Measurements from ENCODE around the gene GGT5.
"Not testable (repeated sequence)": the region's sequence is repeated elsewhere in the genome, so short reads cannot be mapped to it uniquely, and the experiment has no call there.

Gene GGT5

GRCh38 chr22:24231706-24232105 lies 13.2 kb downstream of the GGT5 start:
- DNase-seq = no peak

GRCh38 chr22:24230911-24231656 lies 13.8 kb downstream of the GGT5 start:
- peak; percentile 60 for DNase-seq

- no peak for DNase-seq
Observed at GRCh38 chr22:24225951-24226350, 18.9 kb downstream of the GGT5 start.

GRCh38 chr22:24225044-24225601 lies 19.8 kb downstream of the GGT5 start:
- no peak for DNase-seq

- DNase-seq = no peak
Observed at GRCh38 chr22:24224468-24224867, 20.4 kb downstream of the GGT5 start.

- no peak for DNase-seq
Observed at GRCh38 chr22:24219750-24220149, 25.1 kb downstream of the GGT5 start.

- DNase-seq = no peak
Observed at GRCh38 chr22:24217384-24217783, 27.5 kb downstream of the GGT5 start.

GRCh38 chr22:24216541-24217209 lies 28.2 kb downstream of the GGT5 start:
- DNase-seq = no peak

GRCh38 chr22:24214467-24215285 lies 30.2 kb downstream of the GGT5 start:
- DNase-seq = no peak

GRCh38 chr22:24213111-24213510 lies 31.8 kb downstream of the GGT5 start:
- not testable (repeated sequence) for DNase-seq

- DNase-seq = not testable (repeated sequence)
Observed at GRCh38 chr22:24211716-24212115, 33.2 kb downstream of the GGT5 start.

GRCh38 chr22:24210409-24210808 lies 34.5 kb downstream of the GGT5 start:
- not testable (repeated sequence) for DNase-seq

GRCh38 chr22:24209687-24210086 lies 35.2 kb downstream of the GGT5 start:
- no peak for DNase-seq

GRCh38 chr22:24209016-24209415 lies 35.9 kb downstream of the GGT5 start:
- no peak for DNase-seq

- DNase-seq = peak; percentile 10
Observed at GRCh38 chr22:24208012-24208749, 36.7 kb downstream of the GGT5 start.

GRCh38 chr22:24207264-24208011 lies 37.4 kb downstream of the GGT5 start:
- DNase-seq = no peak

GRCh38 chr22:24206460-24207263 lies 38.2 kb downstream of the GGT5 start:
- DNase-seq = not testable (repeated sequence)

- DNase-seq = no peak
Observed at GRCh38 chr22:24205438-24206195, 39.3 kb downstream of the GGT5 start.

- not testable (repeated sequence) for DNase-seq
Observed at GRCh38 chr22:24203856-24204255, 41.0 kb downstream of the GGT5 start.

Measured in CD4-positive, alpha-beta T cell treated with Interleukin-12 subunit alpha and Interleukin-12 subunit beta, for 1 hour (primary cell).